Erythroblast (primary cell): Measurements from ENCODE around the gene RBMS1.

ENCODE experiments used
- DNase-seq, 2 experiments: peaks; one replicate each; lab custom pipeline; 2025; lab: John Stamatoyannopoulos, UW
- GATA1 ChIP-seq: IDR thresholded peaks from 2 replicates; pipeline ENCODE4 v1.6.1; 2011; ENCODE audit warnings: low read depth, mild to moderate bottlenecking, control low read depth, low read length, moderate library complexity
- POLR2A ChIP-seq: IDR thresholded peaks from 2 replicates; pipeline ENCODE4 v1.6.1; 2011; ENCODE audit warnings: mild to moderate bottlenecking, low read length

The RBMS1 gene

DNA sequence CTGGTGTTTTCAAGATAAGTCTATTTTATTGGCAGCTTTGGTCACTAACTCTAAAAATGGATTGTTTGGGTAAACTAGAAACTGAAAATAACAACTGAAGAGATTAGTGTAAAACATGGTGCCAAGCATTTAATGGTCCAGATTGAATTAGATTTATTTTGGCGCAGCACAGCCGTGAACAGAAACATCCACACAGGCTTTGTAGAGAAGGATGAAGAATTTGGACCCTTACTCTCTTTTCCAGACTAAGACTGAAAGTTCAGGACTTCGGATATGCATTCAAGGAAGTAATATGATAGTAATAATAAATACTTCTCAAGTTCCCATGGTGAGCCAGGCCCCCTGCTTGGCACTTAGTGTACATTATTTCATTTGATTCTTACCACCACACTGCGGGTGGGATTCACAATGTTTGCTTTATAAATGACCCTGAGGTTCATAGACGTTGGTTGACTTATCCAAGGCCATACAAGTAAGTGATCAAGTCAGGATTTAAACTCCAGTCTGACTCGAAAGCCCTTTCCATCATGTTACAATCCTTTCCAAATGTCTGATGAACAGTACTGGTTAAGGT, 239.3 kb downstream of the RBMS1 start:
- DNase-seq: no peak
- TF ChIP-seq POLR2A (no peak), GATA1 (no peak)

- no peak for TF ChIP-seq POLR2A
- TF ChIP-seq GATA1: no peak
- DNase-seq: no peak
These were observed 240.0 kb downstream of the RBMS1 start for GRCh38 chr2:160253440-160254188.

DNA sequence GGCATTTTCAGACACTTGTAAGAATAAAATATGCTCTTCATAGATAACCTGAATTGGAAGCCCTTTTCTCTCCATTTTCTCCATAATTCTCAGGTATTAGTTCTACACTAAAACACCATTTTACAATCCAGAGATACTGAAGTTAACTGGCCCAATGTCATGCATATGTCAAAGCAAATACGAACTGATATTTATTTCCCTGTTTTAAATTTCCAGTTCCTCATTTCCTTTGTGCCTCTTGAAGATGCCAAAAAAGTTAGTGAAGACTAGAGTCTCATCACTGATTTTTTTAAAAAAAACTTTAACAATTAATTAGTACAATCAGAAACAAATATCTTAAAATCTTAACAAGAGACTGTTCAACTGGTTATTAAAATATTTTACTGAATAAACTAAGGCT, 240.7 kb downstream of the RBMS1 start:
- DNase-seq: no peak

DNA sequence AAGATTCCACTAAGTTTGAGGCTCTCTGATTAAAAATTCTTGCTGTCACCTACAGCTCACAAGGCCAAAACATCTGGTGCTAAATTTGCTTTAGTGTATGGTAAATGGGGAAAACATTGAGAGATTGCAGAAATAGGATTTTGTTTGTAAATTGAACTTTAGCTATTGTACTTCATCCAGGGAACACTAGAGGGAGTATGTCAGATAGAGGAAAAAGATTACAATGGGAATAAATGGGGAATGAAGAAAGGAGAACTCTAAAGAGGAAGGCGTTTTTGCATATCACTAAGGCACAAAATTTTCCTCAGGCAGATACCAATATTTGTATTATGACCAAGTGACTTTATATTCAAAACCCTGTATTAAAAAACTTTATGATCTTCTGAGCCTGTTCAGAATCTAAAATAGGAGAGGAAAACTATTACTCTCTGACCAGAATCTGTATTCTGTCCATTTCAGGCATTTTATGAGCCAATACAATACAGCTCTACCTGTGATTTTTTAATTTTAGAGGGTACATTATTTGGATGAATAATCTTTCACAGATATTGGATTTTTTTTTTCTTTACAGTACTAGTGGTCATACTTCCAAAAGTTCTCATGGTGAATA, 241.2 kb downstream of the RBMS1 start:
- DNase-seq: peak; percentile 3 to 45

More for the DNA sequence above, 240.7 kb downstream of the RBMS1 start:
- TF ChIP-seq POLR2A: no peak
- no peak for TF ChIP-seq GATA1

DNA sequence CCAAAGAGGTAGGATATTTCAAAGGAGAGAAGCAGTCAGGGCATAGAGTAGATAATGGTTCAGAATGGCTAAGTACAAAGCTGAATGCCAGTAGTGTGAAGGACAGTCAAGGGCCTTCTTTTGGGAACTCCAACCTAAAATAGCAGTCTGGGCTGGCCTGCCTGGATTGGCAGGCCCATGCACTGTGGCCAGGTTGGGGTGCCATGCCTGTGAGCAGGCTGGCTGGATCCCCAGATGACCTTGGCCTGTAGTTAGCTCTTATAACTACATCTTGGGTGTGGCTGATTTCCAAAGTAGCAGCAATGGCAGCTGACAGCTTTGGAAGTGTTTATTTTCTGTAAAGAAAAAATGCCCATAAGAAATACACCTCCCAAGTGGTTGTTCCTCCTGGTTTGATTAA, 242.0 kb downstream of the RBMS1 start:
- DNase-seq: no peak
- TF ChIP-seq GATA1: no peak
- TF ChIP-seq POLR2A: no peak

More for the DNA sequence above, 241.2 kb downstream of the RBMS1 start:
- no peak for TF ChIP-seq POLR2A
- peak; percentile 29 for TF ChIP-seq GATA1

- no peak for DNase-seq
- TF ChIP-seq POLR2A (no peak), GATA1 (no peak)
These were observed 243.7 kb downstream of the RBMS1 start for GRCh38 chr2:160249876-160250275.

DNA sequence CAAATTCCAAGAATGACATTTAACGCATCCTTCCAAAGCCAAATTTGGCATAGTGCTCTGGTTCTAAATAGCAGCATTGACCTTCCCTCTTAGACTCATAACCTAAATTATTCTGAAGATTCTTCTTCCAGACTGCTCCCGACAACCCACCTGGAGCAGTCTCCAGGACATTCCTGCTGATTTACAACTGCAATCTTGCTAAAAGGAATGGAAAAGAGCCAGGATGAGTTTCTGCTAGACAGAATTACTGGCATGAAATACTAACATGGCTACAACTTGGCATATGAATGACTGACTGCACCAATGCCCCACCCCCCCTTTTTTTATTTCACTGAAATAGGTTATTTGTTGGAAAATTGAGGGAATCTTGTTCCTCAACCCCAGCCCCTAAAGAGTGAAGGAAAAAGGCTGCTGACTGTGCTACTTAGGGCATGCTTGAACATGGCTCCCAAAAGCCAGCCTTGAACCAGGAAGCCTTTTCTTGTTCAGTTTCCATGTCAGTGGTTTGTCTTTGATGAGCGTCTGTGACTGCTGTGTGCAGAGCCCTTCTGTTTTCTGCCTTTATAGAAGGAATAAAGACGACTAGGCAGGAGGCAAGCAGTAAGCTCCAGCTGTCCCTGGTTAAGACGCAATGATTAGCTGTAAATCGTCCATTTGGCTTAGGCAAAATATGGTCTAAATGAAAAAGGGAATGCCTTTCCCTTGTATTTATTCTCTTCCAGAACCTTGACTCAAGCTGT, 246.1 kb downstream of the RBMS1 start:
- DNase-seq: no peak
- TF ChIP-seq GATA1 (no peak), POLR2A (no peak)

DNA sequence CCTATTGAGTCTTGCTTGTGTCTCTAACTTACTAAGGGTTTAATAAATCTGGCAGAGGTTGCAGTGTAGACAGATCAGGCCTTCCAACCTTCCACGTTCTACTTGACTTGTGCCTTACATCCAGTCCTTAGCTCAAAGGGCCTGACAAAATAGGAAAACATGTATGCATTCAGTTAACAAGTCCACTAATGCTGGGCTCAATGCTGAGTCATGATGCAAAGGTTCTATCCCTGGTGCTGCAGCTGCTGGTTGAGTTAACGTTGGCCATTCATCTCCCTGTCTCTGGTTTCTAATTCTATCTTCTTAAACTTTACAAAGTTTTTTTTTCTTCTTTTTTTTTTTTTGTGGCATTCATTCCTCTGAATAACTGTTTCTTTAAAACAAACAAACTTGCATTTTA, 247.3 kb downstream of the RBMS1 start:
- DNase-seq: no peak
- no peak for TF ChIP-seq POLR2A

GRCh38 chr2:160245614-160246155, 247.9 kb downstream of the RBMS1 start:
- TF ChIP-seq POLR2A: no peak
- TF ChIP-seq GATA1: no peak

GRCh38 chr2:160242893-160243564, 250.6 kb downstream of the RBMS1 start:
- no peak for DNase-seq
- TF ChIP-seq POLR2A (no peak), GATA1 (no peak)

More at GRCh38 chr2:160245614-160246155, 247.9 kb downstream of the RBMS1 start:
- DNase-seq: no peak

DNA sequence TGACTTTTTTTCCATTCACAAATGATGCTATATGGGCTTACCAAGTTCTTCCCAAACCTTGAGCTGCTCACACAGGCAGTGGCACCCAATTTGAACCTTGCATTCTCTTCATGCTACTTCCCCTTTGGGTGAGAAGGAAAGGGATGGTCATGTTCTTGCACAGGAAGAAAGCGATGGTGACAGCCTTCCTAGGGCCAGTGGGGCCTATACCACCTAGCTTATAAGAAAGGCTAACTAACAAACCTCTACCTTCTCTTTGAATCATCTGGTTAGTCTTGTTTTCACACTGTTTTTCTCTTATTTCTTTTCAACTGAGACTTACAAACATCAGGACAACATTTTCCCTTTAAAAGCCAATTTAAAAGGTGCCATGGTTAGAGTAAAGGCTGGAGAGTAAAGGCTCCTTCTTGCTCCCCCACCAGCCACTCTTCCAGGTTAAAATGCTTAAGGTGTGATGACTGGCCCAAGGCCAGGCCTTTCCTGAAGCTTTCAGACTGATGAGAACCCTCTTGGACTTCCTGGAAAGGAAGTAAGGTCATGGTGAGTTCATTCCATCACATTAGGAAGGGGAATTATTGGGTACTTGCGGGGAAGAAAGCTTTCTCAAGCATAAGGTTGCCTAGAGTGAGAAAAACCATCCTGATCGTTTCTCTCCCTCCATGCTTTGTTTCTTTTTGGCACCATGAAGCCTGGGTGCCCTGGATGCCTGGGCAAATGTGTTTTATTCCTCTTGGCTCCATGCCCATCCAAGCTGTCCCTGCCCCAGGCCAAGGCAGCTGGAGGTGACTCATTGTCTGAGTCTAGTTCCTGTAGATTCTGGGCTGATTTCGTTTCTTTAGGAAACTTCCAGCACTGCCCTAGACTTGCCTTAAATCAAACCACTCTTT, 252.1 kb downstream of the RBMS1 start:
- no peak for DNase-seq

DNA sequence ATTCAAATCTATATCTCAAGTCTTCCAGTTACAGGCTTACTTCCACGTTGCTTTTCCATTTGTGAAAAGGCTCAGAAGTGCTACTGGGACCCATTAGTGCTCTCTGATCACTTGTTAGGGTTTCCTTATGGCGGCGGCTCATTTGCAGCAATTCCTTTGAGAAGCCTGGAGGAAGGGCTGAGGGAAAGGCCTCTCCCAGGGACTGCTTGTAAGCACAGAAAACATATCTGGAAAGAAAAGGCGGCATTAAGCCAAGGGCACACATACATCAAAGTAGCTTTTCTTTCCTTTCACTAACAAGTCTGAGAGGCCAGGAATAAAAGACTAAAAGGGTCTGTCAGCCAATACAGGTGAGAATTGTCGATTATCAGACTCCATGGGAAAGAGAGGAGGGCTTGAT, 254.2 kb downstream of the RBMS1 start:
- TF ChIP-seq GATA1: no peak
- TF ChIP-seq POLR2A: no peak
- no peak for DNase-seq

More for the DNA sequence above, 252.1 kb downstream of the RBMS1 start:
- no peak for TF ChIP-seq POLR2A
- TF ChIP-seq GATA1: no peak
